PC-3 (cell line): ENCODE results near the gene HTR2C. TPM values are rescaled to one million over a fixed set of nuclear protein-coding genes. Genes with fewer than 3 reads are reported as not detected.
A peak's percentile ranks its signal among the peaks of the same experiment; 100 is the strongest.
"Not testable (repeated sequence)": the region's sequence is repeated elsewhere in the genome, so short reads cannot be mapped to it uniquely, and the experiment has no call there.

ENCODE experiments used
- ATAC-seq: fragments of 200-7000 bp; cut with Tn5 transposase; 2 replicates; pipeline ENCODE4 v1.9.1; 2020; ENCODE audit warnings: mild to moderate bottlenecking, moderate library complexity
- BruUV-seq: library from RNA; stranded (reverse); fragments of 400-500 nt; replicated peaks from 2 replicates; lab custom pipeline; 2021; lab: Mats Ljungman, UMichigan
- CTCF ChIA-PET: fragments of 300-600 bp; sonication (Branson Sonifier 250); formaldehyde crosslinking; loops from one replicate; lab custom pipeline; 2022; ENCODE audit warnings: antibody characterized with exemption; lab: Charles Lee
- POLR2A ChIA-PET: fragments of 300-600 bp; sonication (Branson Sonifier 250); formaldehyde crosslinking; loops from one replicate; lab custom pipeline; 2022; ENCODE audit warnings: antibody characterized with exemption; ENCODE audit not compliant: unreplicated experiment; lab: Charles Lee
- DNase-seq: peaks from one replicate; pipeline ENCODE4 v3.0.0-alpha.2; 2015
- H2AFZ ChIP-seq: fragments of 300-600 bp; sonication (generic); 2 replicates; pipeline ENCODE4 v1.6.0; 2016; ENCODE audit warnings: antibody characterized with exemption, low read length
- H3F3A ChIP-seq: fragments of 300-600 bp; sonication (generic); one replicate; pipeline ENCODE4 v1.6.0; 2017; ENCODE audit warnings: antibody characterized with exemption, low read length, control low read depth, mild to moderate bottlenecking; ENCODE audit not compliant: unreplicated experiment
- H3K27ac ChIP-seq: fragments of 300-600 bp; sonication (generic); 2 replicates; pipeline ENCODE4 v1.5.1; 2016; ENCODE audit warnings: mild to moderate bottlenecking, low read length
- H3K27me3 ChIP-seq: fragments of 300-600 bp; sonication (generic); 2 replicates; pipeline ENCODE4 v1.6.1; 2016; ENCODE audit warnings: low read length, mixed read lengths
- H3K36me3 ChIP-seq: fragments of 300-600 bp; sonication (generic); 2 replicates; pipeline ENCODE4 v1.6.1; 2016; ENCODE audit warnings: low read depth, mixed run types, low read length, mixed read lengths
- H3K4me1 ChIP-seq: fragments of 300-600 bp; sonication (generic); 2 replicates; pipeline ENCODE4 v1.5.1; 2016; ENCODE audit warnings: low read length; ENCODE audit not compliant: insufficient read depth
- H3K4me2 ChIP-seq: fragments of 300-600 bp; sonication (generic); 2 replicates; pipeline ENCODE4 v1.6.0; 2016; ENCODE audit warnings: low read length
- H3K4me3 ChIP-seq: fragments of 300-600 bp; sonication (generic); 2 replicates; pipeline ENCODE4 v1.5.1; 2016; ENCODE audit warnings: mild to moderate bottlenecking, low read length, mixed read lengths
- H3K79me2 ChIP-seq: fragments of 300-600 bp; sonication (generic); 2 replicates; pipeline ENCODE4 v1.6.1; 2017; ENCODE audit warnings: low read length, mixed read lengths
- H3K9ac ChIP-seq: fragments of 300-600 bp; sonication (generic); 2 replicates; pipeline ENCODE4 v1.6.0; 2016; ENCODE audit warnings: mild to moderate bottlenecking, low read length
- H3K9me2 ChIP-seq: fragments of 300-600 bp; sonication (generic); replicated peaks from 2 replicates; pipeline ENCODE4 v1.6.1; 2016; ENCODE audit warnings: mixed run types, low read length, mixed read lengths
- H3K9me3 ChIP-seq: fragments of 300-600 bp; sonication (generic); 2 replicates; pipeline ENCODE4 v1.6.1; 2016; ENCODE audit warnings: low read length, mixed read lengths
- H4K20me1 ChIP-seq: fragments of 300-600 bp; sonication (generic); 2 replicates; pipeline ENCODE4 v1.6.1; 2016; ENCODE audit warnings: low read length, mixed read lengths
- EZH2 ChIP-seq: fragments of 300-600 bp; sonication (generic); IDR thresholded peaks from one replicate; pipeline ENCODE4 v1.6.1; 2017; ENCODE audit warnings: antibody characterized with exemption, mild to moderate bottlenecking, low read length; ENCODE audit not compliant: unreplicated experiment
- EZH2phosphoT487 ChIP-seq: fragments of 300-600 bp; sonication (generic); IDR thresholded peaks from 2 replicates; pipeline ENCODE4 v1.6.1; 2018; ENCODE audit warnings: mild to moderate bottlenecking, antibody characterized with exemption, low read length, borderline replicate concordance
- intact Hi-C: fragments of 100-400 bp; cut with micrococcal nuclease; formaldehyde crosslinking; loops from 2 replicates; pipeline ENCODE4 v1.9.0; 2023
- total RNA-seq: library from RNA; depleted of rRNA; stranded (reverse); fragments of >200 nt; gene quantifications from 2 replicates; pipeline ENCODE4 v1.2.3, GENCODE V29; 2014
- TF ChIP-seq, protein P1 (sequence below): fragments of 300-600 bp; sonication (generic); conservative IDR thresholded peaks from 2 replicates; pipeline ENCODE4 v1.5.1; 2017; ENCODE audit warnings: antibody characterized with exemption, low read depth, mild to moderate bottlenecking, low read length

Gene HTR2C
- total RNA-seq, 1 experiment from 2014 or later: 0.07 TPM

GRCh38 chrX:114599305-114599704 lies 15.4 kb downstream of the HTR2C start:
- CTCF ChIA-PET: no interaction called here
- Histone ChIP-seq H3K9ac (no peak overlapping the region), H4K20me1 (no peaks in the 10 kb centered on the region), H3K9me3 (no peaks in the 10 kb centered on the region), H3K9me2 (no peaks in the 10 kb centered on the region), H3K36me3 (no peaks in the 10 kb centered on the region), H3K4me2 (no peak overlapping the region), H3K4me3 (no peak overlapping the region), H3F3A (no peaks in the 10 kb centered on the region), H2AFZ (no peak overlapping the region), H3K4me1 (0 out of 2 replicates have a peak, but pooled peaks cover 3% of the 10 kb centered on the region), H3K27ac (no peak overlapping the region), H3K27me3 (peaks cover 6% of the 10 kb centered on the region; the same call in 1 of the 2 replicates), H3K79me2 (no peaks in the 10 kb centered on the region)
- BruUV-seq: no TSS peak
- POLR2A ChIA-PET: no interaction called here
- intact Hi-C loops: no loop called here
- ATAC-seq: no peak
- TF ChIP-seq EZH2phosphoT487 (no peak), EZH2 (no peak)
- TF ChIP-seq, protein P1, sequence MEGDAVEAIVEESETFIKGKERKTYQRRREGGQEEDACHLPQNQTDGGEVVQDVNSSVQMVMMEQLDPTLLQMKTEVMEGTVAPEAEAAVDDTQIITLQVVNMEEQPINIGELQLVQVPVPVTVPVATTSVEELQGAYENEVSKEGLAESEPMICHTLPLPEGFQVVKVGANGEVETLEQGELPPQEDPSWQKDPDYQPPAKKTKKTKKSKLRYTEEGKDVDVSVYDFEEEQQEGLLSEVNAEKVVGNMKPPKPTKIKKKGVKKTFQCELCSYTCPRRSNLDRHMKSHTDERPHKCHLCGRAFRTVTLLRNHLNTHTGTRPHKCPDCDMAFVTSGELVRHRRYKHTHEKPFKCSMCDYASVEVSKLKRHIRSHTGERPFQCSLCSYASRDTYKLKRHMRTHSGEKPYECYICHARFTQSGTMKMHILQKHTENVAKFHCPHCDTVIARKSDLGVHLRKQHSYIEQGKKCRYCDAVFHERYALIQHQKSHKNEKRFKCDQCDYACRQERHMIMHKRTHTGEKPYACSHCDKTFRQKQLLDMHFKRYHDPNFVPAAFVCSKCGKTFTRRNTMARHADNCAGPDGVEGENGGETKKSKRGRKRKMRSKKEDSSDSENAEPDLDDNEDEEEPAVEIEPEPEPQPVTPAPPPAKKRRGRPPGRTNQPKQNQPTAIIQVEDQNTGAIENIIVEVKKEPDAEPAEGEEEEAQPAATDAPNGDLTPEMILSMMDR: no peak
- DNase-seq: peak; percentile 20

- H2AFZ ChIP-seq: no peak overlapping the region
- POLR2A ChIA-PET: no interaction called here
- TF ChIP-seq, protein P1: no peak
- TF ChIP-seq EZH2 (no peak), EZH2phosphoT487 (no peak)
- DNase-seq (no peak), ATAC-seq (no peak)
- H3K9me2 ChIP-seq: no peaks in the 10 kb centered on the region
- no peaks in the 10 kb centered on the region for H3K79me2 ChIP-seq
- no peaks in the 10 kb centered on the region for H3K9me3 ChIP-seq
- H3F3A ChIP-seq: no peaks in the 10 kb centered on the region
- no peak overlapping the region for H3K27ac ChIP-seq
- H3K27me3 ChIP-seq: peaks cover 6% of the 10 kb centered on the region; the same call in 1 of the 2 replicates
- H3K4me2 ChIP-seq: no peak overlapping the region
- no peaks in the 10 kb centered on the region for H3K36me3 ChIP-seq
- BruUV-seq: no TSS peak
- no peaks in the 10 kb centered on the region for H4K20me1 ChIP-seq
- CTCF ChIA-PET: no interaction called here
- no peak overlapping the region for H3K9ac ChIP-seq
- intact Hi-C loops: no loop called here
- no peak overlapping the region for H3K4me3 ChIP-seq
- H3K4me1 ChIP-seq: 0 out of 2 replicates have a peak, but pooled peaks cover 3% of the 10 kb centered on the region
Observed at GRCh38 chrX:114599911-114600310, 16.0 kb downstream of the HTR2C start.

DNA sequence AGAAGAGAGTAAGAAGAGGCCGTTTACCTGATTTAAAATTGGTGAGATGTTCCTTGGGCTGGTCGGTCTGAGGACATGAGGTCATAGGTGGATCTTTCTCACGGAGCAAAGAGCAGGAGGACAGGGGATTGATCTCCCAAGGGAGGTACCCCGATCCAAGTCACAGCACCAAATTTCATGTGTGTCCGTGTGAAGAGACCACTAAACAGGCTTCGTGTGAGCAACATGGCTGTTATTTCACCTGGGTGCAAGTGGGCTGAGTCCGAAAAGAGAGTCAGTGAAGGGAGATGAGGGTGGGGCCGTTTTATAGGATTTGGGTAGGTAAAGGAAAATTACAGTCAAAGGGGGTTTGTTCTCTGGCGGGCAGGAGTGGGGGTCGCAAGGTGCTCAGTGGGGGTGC lies 22.7 kb downstream of the HTR2C start:
- H4K20me1 ChIP-seq, H3K79me2 ChIP-seq, POLR2A ChIA-PET, H3F3A ChIP-seq, H2AFZ ChIP-seq, DNase-seq, H3K27ac ChIP-seq, CTCF ChIA-PET, H3K9me2 ChIP-seq, H3K9ac ChIP-seq, H3K4me1 ChIP-seq, H3K27me3 ChIP-seq, H3K4me3 ChIP-seq, BruUV-seq, intact Hi-C loops, H3K9me3 ChIP-seq, H3K4me2 ChIP-seq, ATAC-seq, H3K36me3 ChIP-seq: not testable (repeated sequence)
